Left renal pelvis (tissue), 4 donors: ENCODE results near the gene MEIOSIN. TPM values are rescaled to one million over a fixed set of nuclear protein-coding genes. Genes with fewer than 3 reads are reported as not detected.
"Not testable (repeated sequence)": the region's sequence is repeated elsewhere in the genome, so short reads cannot be mapped to it uniquely, and the experiment has no call there.

Experiments used
- DNase-seq, 4 donors: peaks; one replicate each; pipeline ENCODE4 v3.0.0-alpha.2; 2013; ENCODE audit warnings: low read depth in 4 of 4, low spot score in 3 of 4
- polyA plus RNA-seq, 4 donors: library from polyadenylated mRNA; unstranded; fragments of 120-200 nt; gene quantifications; one replicate each; pipeline ENCODE4 v1.2.1, GENCODE V29; 2013; ENCODE audit not compliant: insufficient read length in 4 of 4

Gene MEIOSIN, protein sequence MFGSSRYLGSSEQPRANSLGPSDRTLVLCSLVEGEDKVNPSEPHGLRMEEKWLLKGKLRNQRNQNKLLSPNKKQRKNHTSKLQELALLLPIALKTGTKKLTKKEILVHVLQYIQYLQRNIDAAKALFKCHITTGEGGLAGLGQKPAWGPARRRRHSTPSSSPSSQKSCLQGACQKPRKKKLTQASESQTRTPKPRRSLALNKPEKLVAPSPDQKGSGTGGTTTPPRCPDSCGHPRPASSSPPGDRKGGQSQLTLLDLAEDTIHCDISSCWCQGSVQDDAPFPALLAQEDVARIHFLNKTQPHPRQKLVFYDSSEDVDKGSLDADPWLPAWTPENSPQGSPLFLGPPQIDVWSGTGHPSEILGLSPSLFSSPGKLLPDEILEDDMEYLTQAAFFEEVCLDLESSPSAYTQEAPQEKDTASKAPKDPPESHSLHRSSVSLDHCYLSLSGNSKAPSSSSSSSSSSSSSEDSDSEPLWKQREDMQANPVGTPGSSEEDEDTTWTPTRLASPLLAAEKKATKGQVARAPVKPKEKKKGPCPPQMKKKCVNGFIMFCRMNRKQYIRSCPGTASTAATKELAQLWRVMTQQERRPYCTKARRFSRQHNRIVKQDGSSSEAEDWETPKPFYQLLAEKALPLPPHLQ
- not detected for polyA plus RNA-seq

DNA sequence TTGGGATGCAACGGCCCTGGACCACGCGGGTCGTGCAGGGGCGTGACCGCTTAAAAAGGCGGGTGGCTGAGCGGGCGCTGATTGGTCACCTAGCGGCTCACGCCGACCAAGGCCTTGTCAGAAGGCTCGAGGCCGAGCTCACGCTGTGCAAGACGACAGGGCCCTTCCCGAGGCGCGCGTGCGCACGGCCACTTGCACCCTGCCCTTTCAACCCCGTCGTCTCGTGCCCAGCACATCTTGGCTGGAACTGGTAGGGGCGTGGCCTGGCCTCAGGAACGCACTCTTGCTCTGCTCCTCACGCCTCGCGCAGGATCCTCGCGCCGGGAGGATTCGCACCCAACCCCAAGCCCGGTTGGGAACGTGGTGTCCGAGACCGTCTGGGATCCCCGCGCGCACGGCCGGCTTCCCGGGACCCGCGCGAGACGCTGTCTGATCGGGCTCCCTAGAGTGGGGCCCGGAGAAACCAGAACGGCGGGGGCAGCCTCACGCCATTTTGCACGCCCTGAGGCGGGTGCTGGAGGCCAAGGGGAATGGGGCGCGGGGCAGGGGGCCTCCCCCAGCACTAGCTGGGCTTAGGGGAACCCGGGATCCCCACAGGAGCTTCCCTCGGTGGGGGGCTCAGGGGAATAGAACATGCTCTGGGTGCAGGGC lies at the start of gene MEIOSIN:
Gene MEIOSIN, plus strand, starts transcription at position 280 of the 651 bp plus-strand sequence. CDS start 1,938 bp downstream, outside the sequence.
- no peak for DNase-seq

DNA sequence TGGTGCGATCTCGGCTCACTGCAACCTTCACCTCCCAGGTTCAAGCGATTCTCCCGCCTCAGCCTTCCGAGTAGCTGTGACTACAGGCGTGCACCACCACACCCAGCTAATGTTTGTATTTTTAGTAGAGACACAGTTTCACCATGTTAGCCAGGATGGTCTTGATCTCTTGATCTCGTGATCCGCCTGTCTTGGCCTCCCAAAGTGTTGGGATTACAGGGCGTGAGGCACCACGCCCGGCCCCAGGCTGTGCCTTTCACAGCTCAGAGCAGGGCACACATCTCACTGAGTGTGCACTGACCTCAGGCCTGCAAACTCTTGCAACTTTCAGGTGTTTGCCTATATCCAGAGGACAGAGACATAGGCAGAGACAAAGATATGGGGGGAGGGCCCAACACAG lies 48.2 kb upstream of the MEIOSIN start:
- DNase-seq, result not testable (repeated sequence)

- DNase-seq, result no peak
Measured at GRCh38 chr19:45687599-45687998, 45.6 kb upstream of the MEIOSIN start.

GRCh38 chr19:45691516-45692186 lies 41.6 kb upstream of the MEIOSIN start, which contains the start of gene SNRPD2:
SNRPD2 (minus strand) TSS chr19:45691953; CDS start chr19:45691888, 65 bp downstream.
- peak; percentile 90 to 95 (median 92) for DNase-seq

- peak; percentile 93 to 97 (median 95) for DNase-seq
Measured at GRCh38 chr19:45692187-45693105, 40.8 kb upstream of the MEIOSIN start, which contains the start of gene QPCTL. QPCTL (plus strand) TSS chr19:45692666; CDS start chr19:45692704, 38 bp downstream.

DNA sequence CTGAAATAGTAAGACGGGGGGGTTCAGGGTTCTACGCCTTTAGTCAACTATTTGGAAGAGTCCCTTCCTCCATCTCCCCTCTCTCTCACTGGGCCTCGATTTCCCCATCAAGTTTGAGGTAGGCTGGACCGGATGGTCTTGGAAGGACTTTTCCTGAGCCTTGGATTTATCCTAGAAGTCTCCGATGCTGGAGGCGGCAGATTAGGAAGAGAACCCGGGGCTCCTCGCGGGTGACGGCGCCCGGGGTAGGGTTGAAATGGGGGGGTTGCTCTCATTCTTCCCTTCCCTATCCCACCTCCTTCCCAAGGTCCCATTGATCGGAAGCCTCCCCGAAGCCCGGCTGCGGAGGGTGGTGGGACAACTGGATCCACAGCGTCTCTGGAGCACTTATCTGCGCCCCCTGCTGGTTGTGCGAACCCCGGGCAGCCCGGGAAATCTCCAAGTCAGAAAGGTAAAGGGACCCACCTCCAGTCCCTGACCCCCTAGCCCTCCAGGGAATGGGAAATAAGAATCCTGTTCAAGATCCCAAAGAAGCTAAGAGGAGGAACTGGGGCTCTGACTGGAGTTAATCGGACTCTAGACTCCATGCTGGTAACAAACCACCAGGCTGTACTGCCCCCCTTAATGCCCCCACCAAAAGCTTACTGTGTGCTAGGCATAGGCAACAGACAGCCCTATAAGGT lies 40.0 kb upstream of the MEIOSIN start:
- DNase-seq, result no peak

DNA sequence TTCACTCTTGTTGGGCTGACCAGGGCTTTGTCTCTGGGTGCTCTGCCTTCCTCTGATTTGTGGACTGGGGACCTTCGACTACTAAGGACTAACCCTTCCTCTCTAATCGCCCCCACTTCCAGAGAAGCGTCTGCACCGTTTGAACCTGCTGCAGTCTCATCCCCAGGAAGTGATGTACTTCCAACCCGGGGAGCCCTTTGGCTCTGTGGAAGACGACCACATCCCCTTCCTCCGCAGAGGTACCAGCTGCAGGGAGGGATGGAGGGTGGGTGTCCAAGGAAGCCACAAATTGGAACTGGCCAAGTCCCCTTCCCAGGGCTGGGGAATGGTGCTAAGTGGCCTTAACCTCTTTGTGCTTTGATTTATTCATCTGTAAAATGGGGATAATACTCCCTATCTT lies 31.6 kb upstream of the MEIOSIN start:
- no peak for DNase-seq

- DNase-seq, result no peak
Measured at GRCh38 chr19:45705115-45705514, 28.1 kb upstream of the MEIOSIN start.

DNA sequence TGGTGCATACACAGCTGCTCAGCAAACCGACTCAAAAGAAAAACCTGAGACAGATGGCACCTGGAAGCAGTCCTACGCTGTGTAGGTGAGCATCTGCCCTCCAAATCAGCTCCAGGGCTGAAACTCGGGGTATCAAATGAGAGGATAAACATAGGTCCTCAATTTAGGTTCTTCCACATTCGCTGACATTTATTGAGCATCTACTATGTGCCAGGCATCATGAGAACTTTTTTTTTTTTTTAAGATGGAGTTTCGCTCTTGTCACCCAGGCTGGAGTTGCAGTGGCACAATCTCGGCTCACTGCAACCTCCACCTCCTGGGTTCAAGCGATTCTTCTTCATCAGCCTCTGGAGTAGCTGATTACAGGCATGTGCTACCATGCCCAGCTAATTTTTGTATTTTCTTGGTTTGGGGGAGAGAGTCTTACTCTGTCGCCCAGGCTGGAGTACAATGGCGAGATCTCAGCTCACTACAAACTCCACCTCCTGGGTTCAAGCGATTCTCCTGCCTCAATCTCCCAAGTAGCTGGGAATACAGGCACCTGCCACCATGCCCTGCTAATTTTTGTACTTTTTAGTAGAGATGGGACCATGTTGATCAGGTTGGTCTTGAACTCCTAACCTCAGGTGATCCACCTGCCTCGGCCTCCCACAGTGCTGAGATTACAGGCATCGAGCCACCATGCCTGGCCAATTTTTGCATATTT lies 27.4 kb upstream of the MEIOSIN start:
- DNase-seq, result no peak

GRCh38 chr19:45710356-45711130 lies 22.7 kb upstream of the MEIOSIN start:
- DNase-seq, result no peak

DNA sequence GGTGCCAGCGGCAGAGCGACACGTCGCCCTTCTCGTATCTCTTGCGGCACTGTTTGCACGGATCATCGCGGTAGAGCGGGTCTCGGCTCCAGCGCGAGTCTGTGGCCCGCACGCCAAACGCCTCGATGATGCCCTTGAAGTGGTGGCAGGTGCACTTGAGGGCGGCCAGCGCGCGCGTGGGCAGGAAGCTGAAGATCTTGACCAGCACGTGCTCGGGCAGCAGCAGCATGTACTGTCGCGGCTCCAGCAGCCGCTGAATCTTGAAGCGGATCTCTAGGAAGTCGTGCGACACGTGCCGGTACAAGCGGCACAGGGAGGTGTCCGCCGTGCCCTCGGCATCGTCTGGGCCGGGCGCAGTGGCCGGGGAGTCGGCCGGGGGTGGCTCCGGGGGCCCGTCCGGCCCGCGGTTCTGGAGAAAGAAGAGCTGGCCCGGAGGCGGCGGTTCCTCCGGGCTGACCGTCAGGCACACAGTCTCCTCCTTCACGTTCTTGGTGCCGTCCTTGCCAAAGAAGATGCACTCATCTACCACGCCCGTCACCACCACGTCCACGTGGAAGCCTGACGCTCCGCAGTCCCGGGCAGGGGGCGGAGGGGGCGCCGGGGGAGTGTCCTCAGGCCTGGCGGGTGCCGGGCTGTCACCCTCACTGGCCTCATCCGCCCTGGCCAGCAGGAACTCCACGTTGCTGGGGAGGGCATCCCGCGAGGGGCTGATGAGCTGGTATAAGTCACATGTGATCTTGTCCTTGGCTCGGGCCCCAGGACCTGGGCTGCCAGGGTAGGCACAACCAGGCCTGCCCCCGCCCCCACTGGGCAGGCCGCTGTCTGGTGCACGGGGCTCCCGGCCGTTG lies 21.2 kb upstream of the MEIOSIN start:
- no peak for DNase-seq

DNA sequence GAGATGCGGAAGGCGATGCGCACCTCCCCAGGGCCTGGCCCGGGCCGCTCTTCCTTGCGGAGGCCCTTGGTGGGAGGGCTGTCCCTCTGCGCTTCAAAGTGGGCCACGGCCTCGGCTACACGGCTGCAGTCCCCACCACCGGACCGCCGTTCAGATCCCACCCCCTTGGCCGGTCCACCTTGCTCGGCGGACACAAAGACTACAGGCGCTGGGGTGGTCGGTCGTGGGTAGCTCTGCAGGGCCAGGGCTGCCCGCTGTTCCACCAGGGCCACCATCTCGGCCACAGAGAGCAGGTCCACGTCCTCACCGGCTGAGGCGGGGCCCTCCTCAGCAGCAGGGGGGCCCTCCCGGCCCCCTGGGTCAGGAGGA lies 20.6 kb upstream of the MEIOSIN start:
- DNase-seq, result no peak

- DNase-seq, result no peak
Measured at GRCh38 chr19:45713141-45713540, 20.1 kb upstream of the MEIOSIN start.

DNA sequence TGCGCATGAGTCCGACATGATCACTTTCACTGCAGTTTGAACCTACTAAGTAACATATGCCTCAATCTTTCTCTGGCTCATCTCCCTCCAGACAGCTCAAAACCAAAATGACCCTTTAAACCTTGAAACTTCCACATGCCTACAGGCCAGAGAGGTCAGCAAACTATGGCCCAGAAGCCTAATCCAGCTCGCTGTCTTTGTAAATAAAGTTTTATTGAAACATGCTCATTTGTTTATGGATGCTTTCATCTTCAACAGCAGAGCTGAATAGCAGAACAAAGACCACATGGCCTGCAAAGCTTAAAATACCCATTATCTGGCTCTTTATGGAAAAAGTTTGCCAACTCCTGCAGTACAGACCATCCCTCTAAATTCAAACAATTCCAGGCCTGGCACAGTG lies 18.1 kb upstream of the MEIOSIN start:
- no peak for DNase-seq

DNA sequence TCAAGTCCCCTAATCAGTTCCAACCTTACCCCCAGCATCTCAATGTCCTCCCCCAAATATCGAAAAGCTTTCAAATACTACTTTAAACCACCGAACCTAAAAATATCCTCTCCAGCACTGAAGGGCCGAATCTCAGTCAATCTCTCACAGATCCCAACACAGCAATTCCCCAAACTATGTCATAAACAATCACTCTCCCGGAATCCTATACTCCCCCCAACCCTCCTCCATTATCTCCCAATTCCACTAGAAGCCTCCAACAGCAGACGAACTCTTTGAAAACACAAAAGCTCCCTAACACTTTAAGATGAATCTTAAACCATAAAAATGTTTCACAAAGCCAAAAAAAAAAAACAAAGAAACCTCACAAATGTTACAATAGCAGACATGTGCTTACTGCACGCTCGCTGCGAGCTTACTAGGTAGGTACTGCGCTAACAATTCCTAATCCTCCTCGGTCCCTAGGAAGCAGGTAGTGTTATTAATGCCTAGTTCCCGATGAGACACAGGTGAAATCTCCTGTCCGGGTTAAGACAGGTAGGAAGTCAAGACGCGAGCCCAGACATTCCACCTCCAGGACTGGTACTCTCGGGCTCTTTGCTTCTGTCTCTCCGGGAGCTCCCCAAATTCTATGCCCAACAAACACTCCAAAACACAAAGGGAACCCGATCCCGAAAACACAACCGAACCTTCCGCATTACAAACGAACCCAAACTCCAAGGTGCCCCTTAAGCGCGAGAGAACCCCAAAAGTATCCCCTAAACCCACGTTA lies 16.7 kb upstream of the MEIOSIN start:
- DNase-seq, result no peak
